Central memory CD8-positive, alpha-beta T cell (primary cell): ENCODE measurements around the gene SYP.

Experiments
- ATAC-seq: fragments of 150-1000 bp; cut with Tn5 transposase; replicated peaks from 2 replicates; pipeline ENCODE4 v1.10.0; 2022; ENCODE audit warnings: mild to moderate bottlenecking, moderate FRiP score, moderate number of reproducible peaks; ENCODE audit not compliant: poor library complexity, severe bottlenecking; ENCODE audit errors: extremely low read depth
- DNase-seq, 2 donors: peaks; one replicate each; pipeline ENCODE4 v3.0.0; 2021; ENCODE audit warnings: low spot score in 2 of 2
- H3K27ac Mint-ChIP-seq: one replicate; pipeline ENCODE4 v1.8.0; 2022; ENCODE audit warnings: low read depth, mild to moderate bottlenecking, moderate library complexity, mixed read lengths
- H3K27me3 Mint-ChIP-seq: one replicate; pipeline ENCODE4 v1.8.0; 2022; ENCODE audit warnings: mixed read lengths
- H3K36me3 Mint-ChIP-seq: one replicate; pipeline ENCODE4 v1.8.0; 2022; ENCODE audit warnings: mild to moderate bottlenecking, moderate library complexity, mixed read lengths; ENCODE audit not compliant: insufficient read depth
- H3K4me1 Mint-ChIP-seq: one replicate; pipeline ENCODE4 v1.8.0; 2022; ENCODE audit warnings: mixed read lengths
- H3K4me3 Mint-ChIP-seq: one replicate; pipeline ENCODE4 v1.8.0; 2022; ENCODE audit warnings: mild to moderate bottlenecking, moderate library complexity, mixed read lengths
- H3K9me3 Mint-ChIP-seq: one replicate; pipeline ENCODE4 v1.8.0; 2022; ENCODE audit warnings: mixed read lengths

The SYP gene

DNA sequence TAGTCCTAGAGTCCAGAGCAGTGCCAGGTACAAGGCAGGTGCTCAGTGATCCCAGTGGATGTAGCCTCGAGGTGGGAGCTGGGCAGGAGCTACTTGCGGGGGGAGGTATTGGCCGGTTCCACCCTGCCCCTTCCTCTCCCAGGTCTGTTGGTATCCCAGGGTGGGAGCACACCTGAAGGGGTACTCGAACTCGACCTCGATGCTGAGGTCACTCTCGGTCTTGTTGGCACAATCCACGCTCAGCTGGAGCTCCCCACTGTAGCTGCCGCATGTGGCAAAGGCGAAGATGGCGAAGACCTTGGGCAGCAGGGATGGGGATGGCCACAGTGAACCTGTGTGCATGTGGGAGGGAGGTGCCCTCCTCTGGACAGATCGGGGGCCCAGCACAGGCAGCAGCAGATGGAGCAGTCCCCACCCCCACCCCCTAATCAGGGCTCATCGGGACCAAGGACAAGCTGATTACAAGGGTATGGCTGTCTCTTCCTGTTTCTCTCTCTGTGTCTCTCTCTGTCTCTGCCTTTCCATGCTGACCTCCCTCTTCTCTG is 2.4 kb downstream of the SYP start:
- Mint-ChIP-seq H3K27me3 (no peaks in the 10 kb centered on the region), H3K36me3 (peaks cover 2% of the 10 kb centered on the region), H3K27ac (no peak overlapping the region), H3K4me3 (no peak overlapping the region), H3K9me3 (no peaks in the 10 kb centered on the region), H3K4me1 (peaks cover 26% of the 10 kb centered on the region)
- ATAC-seq (no peak), DNase-seq (no peak)

DNA sequence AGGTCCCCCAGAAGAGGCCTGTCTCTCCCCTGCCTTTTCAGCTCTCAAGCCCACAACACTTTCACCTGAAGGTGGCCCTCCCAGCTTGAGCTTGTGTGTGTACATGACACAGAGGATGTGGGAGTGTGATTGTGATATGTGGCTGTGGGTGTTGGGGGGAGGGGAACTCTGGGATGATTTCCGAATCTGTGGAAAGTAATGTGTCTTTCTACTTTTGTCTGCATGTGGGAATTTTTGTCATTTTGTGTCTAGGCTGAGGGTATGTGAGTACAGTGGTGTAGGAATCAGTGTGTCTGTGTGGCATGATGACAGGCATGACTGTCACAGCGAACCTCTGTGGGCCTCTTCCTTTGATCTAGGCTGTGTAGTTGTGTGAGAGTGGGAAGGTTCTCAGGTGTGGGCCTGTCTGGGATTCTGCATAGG is 6.4 kb downstream of the SYP start:
- ATAC-seq, result no peak
- Mint-ChIP-seq H3K27ac (no peak overlapping the region), H3K9me3 (no peaks in the 10 kb centered on the region), H3K4me1 (peaks cover 25% of the 10 kb centered on the region), H3K4me3 (no peak overlapping the region), H3K27me3 (no peaks in the 10 kb centered on the region), H3K36me3 (peaks cover 7% of the 10 kb centered on the region)
- no peak for DNase-seq

DNA sequence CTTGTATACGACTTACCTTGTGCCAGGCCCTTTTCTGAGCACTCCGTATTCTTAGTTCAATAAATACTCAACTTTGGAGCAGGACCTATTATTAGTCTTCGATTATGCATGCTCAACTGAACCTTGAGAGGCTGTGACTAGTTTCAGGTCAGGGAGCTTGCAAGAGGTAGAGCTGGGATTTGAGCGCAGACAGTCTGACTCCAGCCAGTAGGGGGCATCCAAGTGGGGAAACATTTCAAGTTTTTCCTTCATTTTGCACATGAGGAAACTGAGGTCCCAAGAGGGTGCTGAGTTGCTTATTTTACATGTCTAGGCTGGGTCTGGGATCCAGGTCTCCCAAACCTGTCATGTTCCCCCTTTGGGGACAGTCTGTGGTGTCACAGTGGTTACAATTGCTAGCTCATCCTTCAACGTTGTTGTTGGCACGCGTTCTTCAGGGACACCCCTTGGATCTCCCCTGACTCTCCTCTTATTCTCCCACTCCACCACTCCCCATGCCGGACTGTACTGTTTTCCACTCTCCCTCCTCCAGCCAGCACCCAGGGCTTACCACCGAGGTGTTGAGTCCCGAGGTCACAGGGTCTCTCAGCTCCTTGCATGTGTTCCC is 7.2 kb downstream of the SYP start:
- Mint-ChIP-seq H3K36me3 (peaks cover 7% of the 10 kb centered on the region), H3K9me3 (no peaks in the 10 kb centered on the region), H3K27me3 (no peaks in the 10 kb centered on the region), H3K27ac (no peak overlapping the region), H3K4me1 (peaks cover 18% of the 10 kb centered on the region), H3K4me3 (peak overlapping the region; percentile 9)
- ATAC-seq (no peak), DNase-seq (no peak)

DNA sequence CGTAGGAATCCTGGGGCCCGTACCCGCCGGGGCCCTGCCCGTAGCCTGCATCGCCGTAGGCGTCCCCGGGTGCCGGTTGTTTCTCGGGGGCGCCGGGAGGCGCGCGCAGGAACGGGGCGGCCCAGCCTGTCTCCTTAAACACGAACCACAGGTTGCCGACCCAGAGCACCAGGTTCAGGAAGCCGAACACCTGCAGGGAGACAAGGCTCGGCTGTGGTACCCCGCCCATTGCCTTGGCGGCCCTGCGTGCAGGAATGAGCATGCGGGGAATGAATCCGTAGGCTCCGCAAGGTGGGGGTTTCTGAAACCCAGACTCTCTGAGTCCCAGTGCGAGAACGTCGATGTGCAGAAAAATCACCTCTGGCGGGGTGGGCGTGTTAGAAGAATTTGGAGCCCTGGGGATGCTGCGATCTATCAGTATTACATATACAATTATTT is 8.4 kb downstream of the SYP start:
- H3K27ac Mint-ChIP-seq, result peak overlapping the region; percentile 24
- peaks cover 17% of the 10 kb centered on the region for H3K4me1 Mint-ChIP-seq
- H3K4me3 Mint-ChIP-seq, result peak overlapping the region; percentile 78
- DNase-seq (no peak), ATAC-seq (peak; percentile 5)
- H3K27me3 Mint-ChIP-seq, result no peaks in the 10 kb centered on the region
- peaks cover 7% of the 10 kb centered on the region for H3K36me3 Mint-ChIP-seq
- no peaks in the 10 kb centered on the region for H3K9me3 Mint-ChIP-seq

DNA sequence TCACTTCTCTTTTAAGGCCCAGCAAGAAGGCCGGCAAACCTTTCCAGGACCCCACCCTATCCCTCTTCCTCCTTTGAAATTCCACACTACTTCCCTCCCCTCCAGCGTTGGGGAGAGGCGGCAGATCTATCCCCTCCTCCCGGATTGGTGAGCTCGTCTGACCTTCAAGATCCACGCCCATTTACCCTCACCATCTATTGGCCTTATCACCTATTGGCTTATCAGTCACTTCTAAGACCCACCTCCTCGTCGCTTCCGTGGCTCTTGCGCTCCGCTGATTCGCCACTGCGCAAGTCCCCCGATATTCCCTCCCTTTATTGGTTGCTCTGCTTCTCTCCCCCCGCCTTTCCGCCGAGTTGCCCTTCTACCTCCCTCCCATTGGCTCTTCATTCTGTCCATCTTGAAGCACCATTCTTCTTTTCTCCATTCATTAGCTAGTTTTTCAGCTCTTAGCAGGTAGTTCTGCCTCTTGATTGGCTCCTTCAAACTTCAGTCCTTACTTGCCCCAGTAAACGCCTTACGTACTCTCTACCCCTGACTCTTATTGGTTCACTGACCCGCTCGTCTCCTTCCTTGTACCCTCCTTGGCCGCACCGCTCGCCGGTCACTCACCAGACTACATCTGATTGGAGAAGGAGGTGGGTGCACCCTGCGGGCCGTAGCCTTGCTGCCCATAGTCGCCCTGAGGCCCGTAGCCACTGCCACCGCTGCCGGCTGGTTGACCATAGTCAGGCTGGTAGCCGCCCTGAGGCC is 9.0 kb downstream of the SYP start:
- H3K27ac Mint-ChIP-seq, result peak overlapping the region; percentile 24
- DNase-seq (peak; percentile 47 to 86), ATAC-seq (peak; percentile 93)
- peak overlapping the region; percentile 78 for H3K4me3 Mint-ChIP-seq
- peaks cover 7% of the 10 kb centered on the region for H3K36me3 Mint-ChIP-seq
- H3K4me1 Mint-ChIP-seq, result peaks cover 22% of the 10 kb centered on the region
- H3K9me3 Mint-ChIP-seq, result no peaks in the 10 kb centered on the region
- H3K27me3 Mint-ChIP-seq, result no peaks in the 10 kb centered on the region

DNA sequence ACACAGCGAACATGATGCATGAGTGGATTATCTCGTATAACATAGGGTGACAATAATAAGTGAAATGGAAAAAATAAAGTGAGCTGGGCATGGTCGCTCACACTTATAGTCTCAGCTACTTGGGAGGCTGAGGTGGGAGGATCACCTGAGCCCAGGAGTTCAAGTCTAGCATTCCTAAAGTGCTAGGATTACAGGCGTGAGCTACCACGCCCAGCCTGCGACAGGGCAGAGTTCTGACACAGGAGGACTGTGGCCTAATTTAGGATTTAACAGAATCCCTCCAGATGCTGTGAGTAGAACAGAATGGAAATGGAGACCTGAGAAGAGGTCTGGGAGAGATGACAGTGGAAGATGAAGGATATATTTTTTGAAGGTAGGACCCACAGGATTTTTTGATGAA is 10.4 kb downstream of the SYP start:
- no peaks in the 10 kb centered on the region for H3K27me3 Mint-ChIP-seq
- H3K4me3 Mint-ChIP-seq, result peak overlapping the region; percentile 30
- H3K36me3 Mint-ChIP-seq, result peaks cover 12% of the 10 kb centered on the region
- DNase-seq, result no peak
- H3K27ac Mint-ChIP-seq, result no peak overlapping the region
- H3K9me3 Mint-ChIP-seq, result no peaks in the 10 kb centered on the region
- ATAC-seq, result no peak
- H3K4me1 Mint-ChIP-seq, result peaks cover 30% of the 10 kb centered on the region

DNA sequence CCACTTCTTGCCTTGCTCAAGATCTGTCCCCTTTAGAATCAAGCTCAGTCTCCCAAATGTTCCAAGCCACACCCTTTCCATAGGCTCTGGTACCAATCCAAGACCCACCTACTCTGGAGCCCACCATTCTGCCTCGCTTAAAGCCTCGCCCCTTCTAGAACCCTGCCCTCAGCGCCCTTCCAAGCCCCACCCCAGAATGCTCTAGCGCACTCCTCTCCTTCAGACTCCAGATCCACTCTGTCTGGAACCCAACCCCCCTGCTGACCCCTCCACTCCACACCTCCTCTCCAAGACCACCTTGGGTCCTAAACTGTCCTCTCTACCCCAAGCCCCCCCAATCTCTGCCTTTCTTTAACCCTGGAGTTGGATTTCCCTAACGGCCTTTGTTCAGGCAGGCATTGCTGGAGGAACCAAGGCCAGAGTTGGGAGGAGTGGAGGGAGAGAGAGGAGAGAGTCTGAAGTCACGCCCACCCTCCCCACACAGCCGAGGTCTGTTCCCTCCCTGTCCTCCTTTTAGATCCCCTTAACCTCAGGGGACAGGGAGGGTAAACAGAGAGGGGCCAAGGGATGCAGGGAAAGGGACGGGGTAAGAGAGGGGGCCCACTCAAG is 11.4 kb downstream of the SYP start:
- H3K27ac Mint-ChIP-seq, result no peak overlapping the region
- no peaks in the 10 kb centered on the region for H3K9me3 Mint-ChIP-seq
- ATAC-seq (no peak), DNase-seq (no peak)
- H3K27me3 Mint-ChIP-seq, result no peaks in the 10 kb centered on the region
- peaks cover 10% of the 10 kb centered on the region for H3K36me3 Mint-ChIP-seq
- H3K4me3 Mint-ChIP-seq, result no peak overlapping the region
- peaks cover 25% of the 10 kb centered on the region for H3K4me1 Mint-ChIP-seq

DNA sequence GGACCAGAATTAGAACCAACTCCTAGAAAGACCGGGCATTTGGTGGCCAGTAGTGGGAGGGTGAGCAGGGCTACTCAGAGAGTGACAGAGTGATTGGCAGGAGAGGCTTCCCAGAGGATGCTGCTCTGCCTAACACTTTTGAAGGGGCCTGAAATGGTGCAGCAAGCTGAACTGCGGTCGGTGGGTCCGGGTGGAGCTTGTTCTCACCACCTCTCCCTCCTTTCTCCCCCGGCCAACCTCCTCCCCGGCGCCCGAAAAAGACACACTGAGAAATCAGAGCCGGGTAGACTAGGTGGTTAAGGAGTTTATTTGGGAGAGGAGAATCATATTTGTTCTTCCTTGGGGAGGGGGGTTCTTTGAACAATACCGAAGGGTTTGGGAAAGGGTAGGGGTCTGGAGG is 12.5 kb downstream of the SYP start:
- Mint-ChIP-seq H3K36me3 (peaks cover 10% of the 10 kb centered on the region), H3K27ac (no peak overlapping the region), H3K9me3 (no peaks in the 10 kb centered on the region), H3K4me3 (no peak overlapping the region), H3K4me1 (peaks cover 19% of the 10 kb centered on the region), H3K27me3 (no peaks in the 10 kb centered on the region)
- DNase-seq (no peak), ATAC-seq (no peak)

DNA sequence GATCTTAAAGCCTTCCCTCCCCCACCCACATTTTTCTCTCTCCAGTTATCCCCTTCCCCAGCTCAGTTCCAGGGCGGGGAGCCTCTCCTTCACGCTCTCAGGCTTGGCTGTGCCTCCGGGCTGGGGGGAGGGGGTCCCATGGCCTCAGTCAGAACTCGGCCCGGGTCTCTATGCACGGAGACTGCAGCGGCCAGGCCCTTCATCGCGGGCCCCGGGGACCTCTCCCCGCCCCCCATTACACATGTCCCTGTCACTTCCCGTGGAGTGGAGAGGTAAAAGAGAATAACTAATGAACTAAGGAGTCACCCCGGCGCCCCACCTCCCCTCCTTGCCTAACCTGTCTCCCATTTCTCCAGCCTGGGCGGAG is 13.0 kb downstream of the SYP start:
- Mint-ChIP-seq H3K27ac (no peak overlapping the region), H3K9me3 (no peaks in the 10 kb centered on the region), H3K36me3 (peaks cover 10% of the 10 kb centered on the region), H3K27me3 (no peaks in the 10 kb centered on the region), H3K4me3 (peak overlapping the region; percentile 78), H3K4me1 (peaks cover 19% of the 10 kb centered on the region)
- no peak for DNase-seq
- ATAC-seq, result no peak

DNA sequence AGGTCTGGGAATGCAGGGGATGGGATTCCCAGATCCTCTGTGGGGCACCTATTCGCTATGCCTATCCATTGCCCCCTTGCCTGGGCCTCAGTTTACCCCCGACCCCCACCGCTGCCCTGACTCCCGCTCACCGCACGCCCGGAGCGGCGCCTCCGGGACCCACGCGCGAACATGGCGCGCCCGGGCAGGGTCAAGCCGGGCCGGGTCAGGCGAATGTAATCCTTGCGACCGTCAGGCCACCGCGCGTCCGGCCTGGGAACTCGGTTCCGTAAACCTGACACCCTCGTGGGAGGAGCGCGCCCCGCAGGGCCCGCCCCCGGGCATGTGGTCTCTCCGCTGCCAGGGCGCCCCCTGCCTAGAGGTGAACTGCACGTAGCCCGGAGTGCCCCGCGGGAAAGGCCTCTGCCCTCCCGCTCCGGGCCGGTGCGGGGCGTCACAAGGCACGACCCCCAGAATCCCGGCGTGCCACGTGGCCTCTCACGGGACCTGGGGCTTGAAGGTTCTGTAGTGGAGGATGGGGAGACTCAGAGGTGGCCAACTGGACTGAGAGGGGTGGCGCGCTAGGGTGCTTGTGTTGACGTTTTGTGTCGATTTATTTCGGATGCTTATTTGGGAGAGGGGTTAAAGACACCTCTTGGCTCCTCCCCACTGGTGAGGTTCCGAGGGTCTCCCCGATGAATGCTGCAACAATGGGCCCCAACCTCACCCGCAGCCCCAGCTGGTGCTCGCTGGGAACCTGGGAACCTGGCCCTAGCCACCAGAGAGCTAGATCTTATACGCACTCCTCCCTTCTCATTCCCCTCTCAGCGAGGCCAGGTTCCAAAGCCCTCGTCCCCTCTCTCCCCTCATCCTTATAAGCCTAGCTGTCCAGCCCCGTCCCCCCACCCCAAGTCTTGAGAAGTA is 13.6 kb downstream of the SYP start, which contains the start of gene PRICKLE3:
PRICKLE3 (minus strand) TSS at position 249 of the 903 bp plus-strand sequence; CDS start at position 173, 76 bp downstream.
- H3K4me1 Mint-ChIP-seq, result peaks cover 19% of the 10 kb centered on the region
- H3K4me3 Mint-ChIP-seq, result peak within 1 kb of the TSS; percentile 78
- H3K27me3 Mint-ChIP-seq, result no peaks in the 10 kb centered on the region
- no peaks in the 10 kb centered on the region for H3K9me3 Mint-ChIP-seq
- DNase-seq, result peak; percentile 40 to 55
- H3K27ac Mint-ChIP-seq, result peak within 1 kb of the TSS; percentile 64
- peaks cover 12% of the 10 kb centered on the region for H3K36me3 Mint-ChIP-seq
- ATAC-seq, result no peak

DNA sequence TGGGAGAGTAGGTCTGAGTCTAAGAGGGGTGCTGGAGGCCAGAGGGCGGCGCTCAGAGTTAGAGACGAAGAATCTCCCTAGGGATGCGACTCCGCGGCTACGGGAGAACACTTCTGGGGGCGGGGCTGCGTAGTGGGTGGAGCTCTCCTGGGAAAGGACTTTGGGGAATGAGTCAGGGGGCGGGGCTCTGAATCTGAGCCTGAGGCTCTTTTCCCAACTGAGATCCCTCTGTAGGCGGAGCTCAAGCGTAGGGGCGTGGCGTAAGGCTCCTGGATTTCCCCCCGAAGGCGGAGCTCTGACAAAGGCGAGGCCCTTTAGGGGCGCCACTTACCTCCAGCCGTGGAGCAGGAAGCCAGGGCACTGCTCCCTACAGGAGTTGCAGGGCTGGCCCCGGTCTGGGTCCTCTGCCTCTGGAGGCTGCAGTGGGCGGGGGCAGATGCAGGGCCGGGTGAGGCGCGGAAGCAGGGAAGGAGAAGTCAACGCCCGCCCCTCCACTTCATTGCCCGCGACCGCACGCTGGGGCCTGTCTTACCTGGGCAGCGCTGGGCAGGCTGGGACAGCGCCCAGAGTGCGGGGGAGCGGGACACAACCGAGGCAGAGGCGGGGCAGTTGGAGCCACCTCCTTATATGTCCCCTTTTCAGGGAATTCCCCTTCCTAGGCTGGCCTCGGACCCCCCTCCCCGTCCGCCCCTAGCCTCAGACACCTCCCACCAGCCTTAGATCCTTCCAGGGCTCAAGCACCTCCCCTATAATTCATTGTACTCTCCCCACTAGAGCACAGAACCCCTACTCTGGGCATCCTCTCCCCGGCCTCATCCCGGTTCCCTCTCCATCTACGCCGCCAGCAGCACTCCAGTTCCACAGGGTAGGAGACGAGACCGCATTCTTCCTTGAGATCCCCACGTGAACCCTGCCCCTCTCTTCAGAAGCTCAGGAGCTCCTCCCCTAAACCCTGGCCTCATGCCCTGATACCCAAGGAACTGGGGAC is 15.4 kb downstream of the SYP start:
- Mint-ChIP-seq H3K4me1 (peaks cover 21% of the 10 kb centered on the region), H3K27ac (peak overlapping the region; percentile 80), H3K36me3 (peaks cover 17% of the 10 kb centered on the region), H3K4me3 (peak overlapping the region; percentile 78), H3K9me3 (no peaks in the 10 kb centered on the region), H3K27me3 (no peaks in the 10 kb centered on the region)
- ATAC-seq (peak; percentile 50), DNase-seq (no peak)
